Activated CD4-positive, alpha-beta T cell treated with anti-CD3 and anti-CD28 coated beads for 36 hours (primary cell): ENCODE data around the gene SPAG7. TPM values are rescaled to one million over a fixed set of nuclear protein-coding genes. Genes with fewer than 3 reads are reported as not detected.

Source experiments
- ATAC-seq: fragments of 200-7000 bp; cut with Tn5 transposase; one replicate; pipeline ENCODE4 v1.10.0; 2021; ENCODE audit warnings: mild to moderate bottlenecking, moderate library complexity
- CTCF ChIA-PET: fragments of 350-600 bp; sonication (Branson Sonifier 250); formaldehyde crosslinking; loops from one replicate; lab custom pipeline; 2021; ENCODE audit warnings: antibody characterized with exemption; lab: Charles Lee
- POLR2A ChIA-PET: fragments of 350-600 bp; sonication (Branson Sonifier 250); formaldehyde crosslinking; loops from one replicate; lab custom pipeline; 2021; ENCODE audit warnings: antibody characterized with exemption, inconsistent platforms; lab: Charles Lee
- DNase-seq: peaks from one replicate; pipeline ENCODE4 v3.0.0-alpha.2; 2020
- H3K27ac Mint-ChIP-seq: one replicate; pipeline ENCODE4 v1.8.0; 2021; ENCODE audit warnings: mixed read lengths
- H3K27me3 Mint-ChIP-seq: one replicate; pipeline ENCODE4 v1.8.0; 2021; ENCODE audit warnings: mixed read lengths
- H3K36me3 Mint-ChIP-seq: one replicate; pipeline ENCODE4 v1.8.0; 2021; ENCODE audit warnings: low read depth, mixed read lengths
- H3K4me1 Mint-ChIP-seq: one replicate; pipeline ENCODE4 v1.8.0; 2021; ENCODE audit warnings: mixed read lengths
- H3K4me3 Mint-ChIP-seq: one replicate; pipeline ENCODE4 v1.8.0; 2021; ENCODE audit warnings: mild to moderate bottlenecking, moderate library complexity, mixed read lengths
- H3K9me3 Mint-ChIP-seq: one replicate; pipeline ENCODE4 v1.8.0; 2021; ENCODE audit warnings: low read depth, mixed read lengths
- intact Hi-C, 2 experiments: fragments of 100-400 bp; cut with DNase I in 1 of 2; cut with micrococcal nuclease in 1 of 2; formaldehyde crosslinking; loops; one replicate each; pipeline versions ENCODE4 v1.14.2 to v1.15.1; 2022 to 2024; cut with DNase I, micrococcal nuclease
- total RNA-seq, 2 experiments: library from RNA; stranded (reverse); gene quantifications; one replicate each; pipeline ENCODE4 v1.2.3, GENCODE V29; 2021

SPAG7 gene
- total RNA-seq, 2 experiments from 2014 or later, result 61.4 to 69.4 TPM

GRCh38 chr17:4973256-4974114, 5.9 kb upstream of the SPAG7 start:
- no peaks in the 10 kb centered on the region for H3K9me3 Mint-ChIP-seq
- intact Hi-C loops, result no loop called here
- H3K36me3 Mint-ChIP-seq, result peaks cover 45% of the 10 kb centered on the region
- ChIA-PET CTCF (no interaction called here), POLR2A (no interaction called here)
- H3K4me1 Mint-ChIP-seq, result peaks cover 27% of the 10 kb centered on the region
- no peak for ATAC-seq
- H3K4me3 Mint-ChIP-seq, result no peak overlapping the region
- H3K27me3 Mint-ChIP-seq, result no peaks in the 10 kb centered on the region
- no peak for DNase-seq
- H3K27ac Mint-ChIP-seq, result peak overlapping the region; percentile 5

- H3K4me1 Mint-ChIP-seq, result peaks cover 27% of the 10 kb centered on the region
- ChIA-PET CTCF (interaction anchor here (1.1 kb wide), 1 partner anchor 17 kb away, joined by 3 read pairs; no protein-coding TSS in a partner anchor), POLR2A (no interaction called here)
- no peak overlapping the region for H3K27ac Mint-ChIP-seq
- peaks cover 42% of the 10 kb centered on the region for H3K36me3 Mint-ChIP-seq
- ATAC-seq (no peak), DNase-seq (no peak)
- H3K4me3 Mint-ChIP-seq, result no peak overlapping the region
- H3K9me3 Mint-ChIP-seq, result no peaks in the 10 kb centered on the region
- intact Hi-C loops, result no loop called here
- H3K27me3 Mint-ChIP-seq, result no peaks in the 10 kb centered on the region
Observed at GRCh38 chr17:4972752-4973151, 5.1 kb upstream of the SPAG7 start.

- peaks cover 27% of the 10 kb centered on the region for H3K4me1 Mint-ChIP-seq
- POLR2A ChIA-PET, result no interaction called here
- DNase-seq, result no peak
- no peak for ATAC-seq
- CTCF ChIA-PET, result interaction anchor here (1.1 kb wide), 1 partner anchor 17 kb away, joined by 3 read pairs; no protein-coding TSS in a partner anchor
- H3K27me3 Mint-ChIP-seq, result no peaks in the 10 kb centered on the region
- intact Hi-C loops, result no loop called here
- H3K36me3 Mint-ChIP-seq, result peaks cover 39% of the 10 kb centered on the region
- no peak overlapping the region for H3K4me3 Mint-ChIP-seq
- H3K27ac Mint-ChIP-seq, result no peak overlapping the region
- H3K9me3 Mint-ChIP-seq, result no peaks in the 10 kb centered on the region
Observed at GRCh38 chr17:4972322-4972721, 4.7 kb upstream of the SPAG7 start.

GRCh38 chr17:4971826-4972225, 4.2 kb upstream of the SPAG7 start:
- intact Hi-C loops, result no loop called here
- Mint-ChIP-seq H3K9me3 (no peaks in the 10 kb centered on the region), H3K4me1 (peaks cover 27% of the 10 kb centered on the region), H3K27ac (no peak overlapping the region), H3K4me3 (no peak overlapping the region), H3K27me3 (no peaks in the 10 kb centered on the region), H3K36me3 (peaks cover 39% of the 10 kb centered on the region)
- CTCF ChIA-PET, result interaction anchor here (1.1 to 3.1 kb wide), 2 partner anchors 8 to 18 kb away, joined by 3 to 21 read pairs; no protein-coding TSS in a partner anchor
- ATAC-seq, result no peak
- no peak for DNase-seq
- POLR2A ChIA-PET, result no interaction called here

- ChIA-PET POLR2A (interaction anchor here (1.3 to 6.0 kb wide), 4 partner anchors 10 to 30 kb away, joined by 3 to 80 read pairs (median 4); partner anchors contain the start of genes ENO3, PFN1, RNF167 and SLC25A11), CTCF (interaction anchor here (0.7 to 3.1 kb wide), 6 partner anchors 10 to 86 kb away, joined by 3 to 21 read pairs (median 4); partner anchors contain the start of gene CHRNE)
- H3K27me3 Mint-ChIP-seq, result no peaks in the 10 kb centered on the region
- intact Hi-C loops, result no loop called here
- H3K9me3 Mint-ChIP-seq, result peaks cover 2% of the 10 kb centered on the region
- peaks cover 38% of the 10 kb centered on the region for H3K4me1 Mint-ChIP-seq
- H3K4me3 Mint-ChIP-seq, result no peak overlapping the region
- ATAC-seq, result no peak
- no peak overlapping the region for H3K27ac Mint-ChIP-seq
- H3K36me3 Mint-ChIP-seq, result peaks cover 48% of the 10 kb centered on the region
- DNase-seq, result no peak
Observed at GRCh38 chr17:4970273-4970672, 2.7 kb upstream of the SPAG7 start.

- Mint-ChIP-seq H3K4me3 (no peak overlapping the region), H3K27me3 (no peaks in the 10 kb centered on the region), H3K4me1 (peaks cover 40% of the 10 kb centered on the region), H3K27ac (no peak overlapping the region), H3K9me3 (peaks cover 4% of the 10 kb centered on the region), H3K36me3 (peaks cover 52% of the 10 kb centered on the region)
- DNase-seq (peak; percentile 78), ATAC-seq (peak; percentile 7)
- intact Hi-C loops, result loop anchor here (1.0 to 5.0 kb wide), 7 partner anchors 18 to 223 kb away; partner anchors contain the start of genes CAMTA2 (in 1 of the 2), ZFP3 (in 1 of the 2) and ZNF594 (in 1 of the 2)
- ChIA-PET CTCF (interaction anchor here (0.7 to 3.1 kb wide), 10 partner anchors 11 to 181 kb away, joined by 3 to 21 read pairs (median 4); partner anchors contain the start of genes CHRNE, GLTPD2, INCA1 and KIF1C), POLR2A (interaction anchor here (1.3 to 6.0 kb wide), 4 partner anchors 11 to 30 kb away, joined by 3 to 80 read pairs (median 4); partner anchors contain the start of genes ENO3, PFN1, RNF167 and SLC25A11)
Observed at GRCh38 chr17:4969551-4970173, 2.0 kb upstream of the SPAG7 start.

- no peak overlapping the region for H3K4me3 Mint-ChIP-seq
- intact Hi-C loops, result loop anchor here (1.0 to 5.0 kb wide), 7 partner anchors 18 to 223 kb away; partner anchors contain the start of genes CAMTA2 (in 1 of the 2), ZFP3 (in 1 of the 2) and ZNF594 (in 1 of the 2)
- ChIA-PET POLR2A (interaction anchor here (1.3 to 6.0 kb wide), 3 partner anchors 16 to 29 kb away, joined by 3 to 80 read pairs (median 6); partner anchors contain the start of genes ENO3, PFN1, RNF167 and SLC25A11), CTCF (interaction anchor here (0.8 to 3.1 kb wide), 7 partner anchors 11 to 180 kb away, joined by 3 to 21 read pairs (median 4); partner anchors contain the start of genes GLTPD2, INCA1, KIF1C and RNF167)
- H3K27ac Mint-ChIP-seq, result no peak overlapping the region
- peaks cover 4% of the 10 kb centered on the region for H3K9me3 Mint-ChIP-seq
- H3K27me3 Mint-ChIP-seq, result no peaks in the 10 kb centered on the region
- H3K36me3 Mint-ChIP-seq, result peaks cover 50% of the 10 kb centered on the region
- DNase-seq (peak; percentile 74), ATAC-seq (peak; percentile 27)
- peaks cover 40% of the 10 kb centered on the region for H3K4me1 Mint-ChIP-seq
Observed at GRCh38 chr17:4969047-4969550, 1.5 kb upstream of the SPAG7 start.

- Mint-ChIP-seq H3K27me3 (no peaks in the 10 kb centered on the region), H3K9me3 (peaks cover 4% of the 10 kb centered on the region), H3K36me3 (peaks cover 48% of the 10 kb centered on the region), H3K27ac (no peak overlapping the region), H3K4me1 (peaks cover 40% of the 10 kb centered on the region), H3K4me3 (no peak overlapping the region)
- ChIA-PET CTCF (interaction anchor here (0.6 to 3.1 kb wide), 7 partner anchors 12 to 302 kb away, joined by 3 to 21 read pairs (median 4); partner anchors contain the start of genes GLTPD2, INCA1, KIF1C and RNF167), POLR2A (interaction anchor here (0.5 to 6.0 kb wide), 4 partner anchors 21 to 315 kb away, joined by 3 to 80 read pairs (median 11); partner anchors contain the start of genes ENO3, INCA1, PFN1 and RNF167)
- DNase-seq (peak; percentile 68), ATAC-seq (no peak)
- intact Hi-C loops, result loop anchor here (1.0 to 5.0 kb wide), 8 partner anchors 19 to 825 kb away; partner anchors contain the start of genes CAMTA2 (in 1 of the 2), CYB5D2 (in 1 of the 2), ZFP3 (in 1 of the 2) and ZNF594 (in 1 of the 2)
Observed at GRCh38 chr17:4968486-4969046, 949 bp upstream of the SPAG7 start.

GRCh38 chr17:4966844-4967538, 626 bp downstream of the SPAG7 start:
- ATAC-seq (peak; percentile 80), DNase-seq (peak; percentile 95)
- Mint-ChIP-seq H3K27me3 (no peaks in the 10 kb centered on the region), H3K4me1 (peaks cover 40% of the 10 kb centered on the region), H3K27ac (no peak overlapping the region), H3K4me3 (no peak overlapping the region), H3K36me3 (peaks cover 37% of the 10 kb centered on the region), H3K9me3 (peaks cover 4% of the 10 kb centered on the region)
- POLR2A ChIA-PET, result interaction anchor here (0.8 to 6.0 kb wide), 6 partner anchors 8 to 258 kb away, joined by 3 to 80 read pairs (median 4); partner anchors contain the start of genes ENO3, PFN1, RNF167 and SLC25A11
- CTCF ChIA-PET, result interaction anchor here (0.6 to 1.6 kb wide), 18 partner anchors 9 to 255 kb away, joined by 3 to 13 read pairs (median 3); partner anchors contain the start of genes CHRNE, ENO3, GP1BA and INCA1
- intact Hi-C loops, result loop anchor here (1.0 to 5.0 kb wide), 16 partner anchors 14 to 520 kb away; partner anchors contain the start of genes CHRNE (in 2 of the 2), RNF167 (in 2 of the 2), SLC25A11 (in 2 of the 2) and ARRB2 (in 1 of the 2)
